ENCODE results near the gene PDE7B. TPM values are rescaled to one million over a fixed set of nuclear protein-coding genes. Genes with fewer than 3 reads are reported as not detected.

Gene PDE7B
- total and polyA plus RNA-seq, 9 of the 15 experiments (the other 6 are each of a cell fraction or from before 2014, with no cell fraction given): 0.01 TPM; not detected in 8

DNA sequence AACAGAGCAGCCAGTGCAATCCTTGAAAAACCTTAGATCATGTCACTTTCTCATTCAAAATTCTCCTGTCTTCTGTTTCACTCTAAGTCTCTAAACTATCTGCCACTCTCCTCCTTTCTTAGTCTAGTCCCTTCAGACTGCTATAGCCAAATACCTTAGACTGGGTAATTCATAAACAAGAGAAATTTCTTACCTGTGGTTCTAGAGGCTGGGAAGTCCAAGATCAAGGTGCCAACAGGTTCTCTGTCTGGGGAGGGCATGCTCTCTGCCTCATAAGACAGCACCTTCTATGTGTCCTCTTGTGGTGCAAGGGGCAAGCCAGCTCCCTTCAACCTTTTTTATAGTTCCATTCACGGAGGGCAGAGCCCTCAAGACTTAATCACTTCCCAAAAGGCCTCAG, 242.3 kb downstream of the PDE7B start:
- Histone ChIP-seq H3K36me3 (ENCODE audit: control insufficient read depth, insufficient read depth, low read length) (no peaks in the 10 kb centered on the region), H3K4me3 (no peak overlapping the region), H3K4me1 (replicated peaks in 1 of 2; ENCODE audit: control insufficient read depth in 2 of 2, insufficient read depth in 2 of 2, low read length in 2 of 2) (no peaks in the 10 kb centered on the region), H3K9me1 (ENCODE audit: control insufficient read depth, insufficient read depth, low read length) (no peaks in the 10 kb centered on the region), H3K27me3 (ENCODE audit: control insufficient read depth in 2 of 2, insufficient read depth in 2 of 2, low read length in 2 of 2) (peaks cover 0 to 2% of the 10 kb centered on the region in 2 experiments; a peak in 3 of 5 replicates), H3K4me2 (ENCODE audit: insufficient read depth, low read length) (no peak overlapping the region), H3K9ac (ENCODE audit: insufficient read depth in 1 of 2, low read depth in 2 of 2, low read length in 2 of 2) (no peak overlapping the region), H3K9me3 (replicated peaks; ENCODE audit: control insufficient read depth, insufficient read depth, low read depth, low read length) (no peaks in the 10 kb centered on the region), H4K20me1 (replicated peaks; ENCODE audit: control insufficient read depth, insufficient read depth, low read length) (no peaks in the 10 kb centered on the region), H3K79me2 (ENCODE audit: control insufficient read depth, insufficient read depth, low read length) (no peaks in the 10 kb centered on the region), H3K27ac (ENCODE audit: extremely low read depth, low read depth, low read length) (no peak overlapping the region), H2AFZ (ENCODE audit: low read depth, low read length) (no peak overlapping the region)
- no TSS peak for BruUV-seq (replicated peaks)
- CTCF ChIA-PET (ENCODE audit: low intra/inter-chr PET ratio): no interaction called here
- FAIRE-seq (no peak), ATAC-seq (no peak), DNase-seq (ENCODE audit: extremely low read depth in 1 of 4, low spot score in 3 of 4) (no peak)
- 0% methylated on average over 1 of the region's 1 CpG for WGBS (ENCODE audit: insufficient coverage, low coverage, missing lambda C conversion rate)
- TF ChIP-seq SRF (CRISPR knock-in tag; IDR thresholded peaks at IDR 0.05): no peak
- TF ChIP-seq TFAM (CRISPR knock-in tag; conservative IDR thresholded peaks at IDR 0.05): no peak
- TF ChIP-seq ETV5 (CRISPR knock-in tag; IDR thresholded peaks at IDR 0.05; ENCODE audit: low read depth): no peak
- TF ChIP-seq, protein P1, sequence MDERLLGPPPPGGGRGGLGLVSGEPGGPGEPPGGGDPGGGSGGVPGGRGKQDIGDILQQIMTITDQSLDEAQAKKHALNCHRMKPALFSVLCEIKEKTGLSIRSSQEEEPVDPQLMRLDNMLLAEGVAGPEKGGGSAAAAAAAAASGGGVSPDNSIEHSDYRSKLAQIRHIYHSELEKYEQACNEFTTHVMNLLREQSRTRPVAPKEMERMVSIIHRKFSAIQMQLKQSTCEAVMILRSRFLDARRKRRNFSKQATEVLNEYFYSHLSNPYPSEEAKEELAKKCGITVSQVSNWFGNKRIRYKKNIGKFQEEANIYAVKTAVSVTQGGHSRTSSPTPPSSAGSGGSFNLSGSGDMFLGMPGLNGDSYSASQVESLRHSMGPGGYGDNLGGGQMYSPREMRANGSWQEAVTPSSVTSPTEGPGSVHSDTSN (CRISPR knock-in tag; IDR thresholded peaks at IDR 0.05; ENCODE audit: low read depth): no peak
- TF ChIP-seq, protein P1 (tag; conservative IDR thresholded peaks at IDR 0.05; ENCODE audit: low read depth): no peak
- no peak for TF ChIP-seq ZNF445 (CRISPR knock-in tag; IDR thresholded peaks at IDR 0.05; ENCODE audit: low read depth)
- no peak for TF ChIP-seq ZNF146 (CRISPR knock-in tag; IDR thresholded peaks at IDR 0.05; ENCODE audit: unreplicated experiment)
- no peak for TF ChIP-seq ZSCAN32 (CRISPR knock-in tag; IDR thresholded peaks at IDR 0.05)
- TF ChIP-seq TCFL5 (CRISPR knock-in tag; conservative IDR thresholded peaks at IDR 0.05): no peak
- TF ChIP-seq NBN (IDR thresholded peaks at IDR 0.05; ENCODE audit: low read depth): no peak
- TF ChIP-seq JUND (IDR thresholded peaks at IDR 0.05; ENCODE audit: borderline replicate concordance, low read depth, low read length): no peak
- no peak for TF ChIP-seq JUND (tag; IDR thresholded peaks at IDR 0.05; ENCODE audit: borderline replicate concordance, low read depth, low read length)
- TF ChIP-seq FOXA1 (IDR thresholded peaks at IDR 0.05; ENCODE audit: borderline replicate concordance): no peak
- no peak for TF ChIP-seq HSF4 (CRISPR knock-in tag; IDR thresholded peaks at IDR 0.05; ENCODE audit: borderline replicate concordance)
- TF ChIP-seq SMARCA4 (IDR thresholded peaks at IDR 0.05): no peak
- no peak for TF ChIP-seq ELF4 (CRISPR knock-in tag; IDR thresholded peaks at IDR 0.05)
- no peak for TF ChIP-seq RAD51 (IDR thresholded peaks at IDR 0.05; ENCODE audit: borderline replicate concordance, low read depth)
- no peak for TF ChIP-seq TEAD4 (IDR thresholded peaks at IDR 0.05; ENCODE audit: low read length)
- TF ChIP-seq TEAD4 (CRISPR knock-in tag; IDR thresholded peaks at IDR 0.05; ENCODE audit: borderline replicate concordance): no peak
- in situ Hi-C loops (cut with MboI): no loop called here
- intact Hi-C loops (cut with micrococcal nuclease): no loop called here
- POLR2A ChIA-PET: no interaction called here
